ENCODE results near the gene SEMA3A. TPM values are rescaled to one million over a fixed set of nuclear protein-coding genes. Genes with fewer than 3 reads are reported as not detected.
"Not testable (repeated sequence)": the region's sequence is repeated elsewhere in the genome, so short reads cannot be mapped to it uniquely, and the experiment has no call there.

The SEMA3A gene
- total RNA-seq, 1 donor from 2014 or later = not detected

DNA sequence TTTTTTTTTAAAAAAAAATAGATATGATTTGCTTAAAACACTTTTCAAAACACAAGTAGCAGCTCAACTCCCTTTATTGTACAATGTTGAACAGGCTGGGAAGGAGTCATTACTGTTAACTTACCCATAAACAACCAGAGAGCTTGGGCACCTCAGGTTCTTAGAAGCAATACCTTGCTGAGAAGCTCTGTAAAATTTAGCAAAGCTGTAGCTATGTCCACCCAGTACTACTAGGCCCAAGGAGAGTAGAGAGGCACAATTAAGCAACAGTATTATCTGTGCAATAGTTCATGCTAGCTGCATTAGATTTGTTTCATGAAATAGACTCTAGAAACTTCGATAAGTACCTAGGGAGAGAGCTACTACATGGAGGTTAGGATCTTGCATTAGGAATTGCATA, 32.0 kb downstream of the SEMA3A start:
- Mint-ChIP-seq H3K27ac (no peak overlapping the region), H3K9me3 (no peaks in the 10 kb centered on the region), H3K27me3 (ENCODE audit: insufficient read depth) (no peaks in the 10 kb centered on the region), H3K4me1 (ENCODE audit: low read depth) (no peaks in the 10 kb centered on the region), H3K4me3 (no peak overlapping the region), H3K36me3 (ENCODE audit: low read depth) (no peaks in the 10 kb centered on the region)
- no peak for DNase-seq (ENCODE audit: low spot score)
- intact Hi-C loops (cut with micrococcal nuclease) = no loop called here

DNA sequence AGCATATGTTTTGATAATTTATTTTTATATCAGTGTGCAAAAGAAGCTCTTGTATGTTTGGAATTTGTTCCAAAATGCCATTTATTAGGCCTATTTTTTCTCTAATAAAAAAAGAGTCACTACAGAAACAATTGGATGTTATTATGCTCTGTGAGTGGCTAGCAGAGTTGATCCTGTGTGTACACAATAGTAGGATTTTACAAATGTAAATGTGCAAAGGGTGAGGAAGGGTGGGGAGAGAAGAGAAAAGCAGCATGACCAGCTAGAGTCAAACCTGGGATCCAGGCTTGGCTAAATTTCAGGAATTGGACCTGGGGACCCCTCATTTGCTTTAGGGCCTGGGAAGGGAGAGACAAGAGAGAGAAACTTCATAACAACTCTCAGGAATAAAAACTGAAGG, 32.5 kb downstream of the SEMA3A start:
- intact Hi-C loops (cut with micrococcal nuclease) = no loop called here

DNA sequence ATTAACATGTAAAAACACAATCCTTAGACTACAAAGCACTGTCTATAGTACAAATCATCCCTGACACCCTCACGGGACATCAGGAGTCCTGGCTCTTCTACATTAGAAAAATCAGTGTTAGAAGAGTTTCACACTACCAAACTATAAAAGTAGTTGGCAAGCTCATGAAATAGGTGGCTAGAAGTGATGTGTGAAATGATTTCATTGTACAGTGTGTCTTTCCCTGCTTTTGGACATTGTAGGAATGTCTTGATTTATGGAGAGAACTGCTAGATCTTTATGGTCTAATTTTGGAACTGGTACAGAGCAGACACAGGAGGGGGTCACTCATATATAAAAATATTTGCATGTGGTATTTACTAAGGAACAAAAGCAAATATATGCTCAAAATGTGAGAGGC, 33.2 kb downstream of the SEMA3A start:
- H3K27ac Mint-ChIP-seq = no peak overlapping the region

More for the DNA sequence above, 32.5 kb downstream of the SEMA3A start:
- Mint-ChIP-seq H3K36me3 (ENCODE audit: low read depth) (no peaks in the 10 kb centered on the region), H3K4me3 (no peak overlapping the region), H3K27me3 (ENCODE audit: insufficient read depth) (no peaks in the 10 kb centered on the region), H3K9me3 (no peaks in the 10 kb centered on the region), H3K27ac (no peak overlapping the region), H3K4me1 (ENCODE audit: low read depth) (no peaks in the 10 kb centered on the region)
- DNase-seq (ENCODE audit: low spot score) = no peak

DNA sequence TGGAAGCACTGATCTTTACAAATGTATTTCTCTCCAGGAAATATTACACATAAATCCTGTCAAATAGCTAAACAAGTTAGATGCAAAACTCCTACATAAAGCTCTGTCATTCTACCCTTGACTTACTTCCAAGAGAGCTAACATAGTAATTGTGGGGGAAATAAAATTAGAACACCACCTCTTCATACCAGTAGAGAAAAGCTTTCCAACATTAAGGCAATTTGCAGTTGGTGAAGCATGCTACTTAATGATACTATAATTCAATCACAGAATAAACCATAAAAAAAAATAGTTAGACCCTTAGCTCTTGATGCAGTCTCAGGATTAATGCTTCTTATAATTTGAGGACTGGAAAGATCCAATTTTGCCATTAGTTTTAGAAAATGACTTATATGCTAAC, 35.2 kb downstream of the SEMA3A start:
- DNase-seq (ENCODE audit: low spot score) = no peak
- no peaks in the 10 kb centered on the region for H3K27me3 Mint-ChIP-seq (ENCODE audit: insufficient read depth)
- H3K36me3 Mint-ChIP-seq (ENCODE audit: low read depth) = no peaks in the 10 kb centered on the region
- no peak overlapping the region for H3K27ac Mint-ChIP-seq
- H3K4me1 Mint-ChIP-seq (ENCODE audit: low read depth) = no peaks in the 10 kb centered on the region
- no peak overlapping the region for H3K4me3 Mint-ChIP-seq
- intact Hi-C loops (cut with micrococcal nuclease) = no loop called here
- H3K9me3 Mint-ChIP-seq = no peaks in the 10 kb centered on the region

More for the DNA sequence above, 33.2 kb downstream of the SEMA3A start:
- Mint-ChIP-seq H3K9me3 (no peaks in the 10 kb centered on the region), H3K4me1 (ENCODE audit: low read depth) (no peaks in the 10 kb centered on the region), H3K36me3 (ENCODE audit: low read depth) (no peaks in the 10 kb centered on the region), H3K4me3 (no peak overlapping the region), H3K27me3 (ENCODE audit: insufficient read depth) (no peaks in the 10 kb centered on the region)
- intact Hi-C loops (cut with micrococcal nuclease) = no loop called here
- no peak for DNase-seq (ENCODE audit: low spot score)

DNA sequence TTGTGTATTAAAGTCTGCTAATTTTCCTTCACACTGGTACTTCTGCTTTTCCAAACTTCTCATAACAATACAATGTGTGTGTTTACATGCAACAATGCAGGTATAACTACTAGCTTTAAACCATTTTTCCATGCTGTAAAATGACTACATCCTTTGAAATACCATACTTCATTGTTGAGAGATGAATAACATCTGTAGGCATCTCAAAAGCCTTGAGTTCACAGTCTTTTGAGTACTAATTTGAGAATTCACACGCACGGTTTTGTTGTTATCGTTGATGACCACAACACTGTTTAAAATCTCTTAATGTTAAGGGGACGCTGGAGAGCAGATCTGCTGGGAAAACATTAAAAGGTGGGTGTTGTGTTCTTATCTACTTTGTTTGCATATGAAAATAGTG, 37.4 kb downstream of the SEMA3A start:
- intact Hi-C loops (cut with micrococcal nuclease) = no loop called here
- Mint-ChIP-seq H3K9me3 (no peaks in the 10 kb centered on the region), H3K27ac (no peak overlapping the region), H3K36me3 (ENCODE audit: low read depth) (no peaks in the 10 kb centered on the region), H3K27me3 (ENCODE audit: insufficient read depth) (no peaks in the 10 kb centered on the region), H3K4me3 (no peak overlapping the region), H3K4me1 (ENCODE audit: low read depth) (no peaks in the 10 kb centered on the region)
- no peak for DNase-seq (ENCODE audit: low spot score)

DNA sequence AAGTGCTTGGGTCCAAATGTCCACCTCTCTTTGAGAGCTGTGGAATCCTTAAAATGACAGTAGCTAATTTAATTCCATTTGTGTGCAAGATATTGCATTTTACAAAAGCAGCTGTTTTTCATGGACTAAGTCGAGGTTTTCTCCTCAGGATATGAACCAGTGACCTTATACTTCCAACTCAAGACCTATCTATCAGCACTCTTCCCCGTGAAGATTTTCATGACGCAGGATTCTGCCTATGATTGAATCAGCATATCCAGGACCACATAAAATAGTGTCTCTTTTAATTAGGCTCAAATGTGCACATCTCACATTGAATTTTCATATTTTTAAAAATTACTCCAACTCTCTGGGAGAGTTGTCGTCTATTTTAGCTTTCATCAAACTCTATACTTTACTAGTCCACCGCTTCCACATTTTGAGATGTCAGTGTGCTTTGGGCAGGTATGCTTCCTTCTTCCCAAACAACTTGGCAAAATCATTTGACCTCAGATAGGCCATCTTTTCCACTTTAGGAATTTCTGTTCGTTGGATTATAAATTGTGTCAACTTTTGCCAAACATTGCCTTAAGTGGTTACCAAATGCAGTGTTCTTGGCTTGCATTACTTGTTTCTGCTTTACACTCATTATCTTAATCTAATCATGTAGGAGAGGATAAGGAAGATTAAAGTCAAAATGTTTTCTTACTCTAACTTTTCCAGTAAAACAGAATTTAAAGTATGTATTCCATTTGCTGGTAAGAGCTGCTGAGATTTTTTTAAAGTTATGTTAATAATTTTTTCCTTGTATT, 39.4 kb downstream of the SEMA3A start:
- intact Hi-C loops (cut with micrococcal nuclease) = no loop called here
- no peaks in the 10 kb centered on the region for H3K4me1 Mint-ChIP-seq (ENCODE audit: low read depth)
- no peak for DNase-seq (ENCODE audit: low spot score)

DNA sequence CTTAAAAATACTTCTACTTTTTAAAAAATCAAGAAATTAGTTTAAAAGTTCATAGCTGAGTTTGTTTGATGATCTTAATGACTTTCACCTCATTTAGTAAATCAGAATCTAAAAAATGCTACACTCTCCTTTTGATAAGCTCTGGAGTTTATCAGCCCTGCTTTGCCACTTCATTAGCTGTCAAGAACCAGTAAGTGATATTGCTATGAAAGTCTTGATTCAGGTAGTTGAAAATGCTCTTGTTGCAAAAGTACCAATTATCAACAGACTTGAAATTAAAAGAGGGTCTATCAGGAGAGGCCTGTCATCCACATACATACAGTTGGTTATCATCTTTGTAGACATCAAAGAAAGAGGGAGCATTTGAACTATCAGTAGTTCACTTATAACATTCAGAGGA, 41.6 kb downstream of the SEMA3A start:
- Mint-ChIP-seq H3K27me3 (ENCODE audit: insufficient read depth) (peaks cover 5% of the 10 kb centered on the region), H3K4me3 (no peak overlapping the region), H3K9me3 (no peaks in the 10 kb centered on the region), H3K27ac (no peak overlapping the region), H3K36me3 (ENCODE audit: low read depth) (no peaks in the 10 kb centered on the region), H3K4me1 (ENCODE audit: low read depth) (no peaks in the 10 kb centered on the region)
- no peak for DNase-seq (ENCODE audit: low spot score)
- intact Hi-C loops (cut with micrococcal nuclease) = no loop called here

More for the DNA sequence above, 39.4 kb downstream of the SEMA3A start:
- Mint-ChIP-seq H3K27me3 (ENCODE audit: insufficient read depth) (no peaks in the 10 kb centered on the region), H3K36me3 (ENCODE audit: low read depth) (no peaks in the 10 kb centered on the region), H3K4me3 (no peak overlapping the region), H3K27ac (no peak overlapping the region), H3K9me3 (no peaks in the 10 kb centered on the region)

DNA sequence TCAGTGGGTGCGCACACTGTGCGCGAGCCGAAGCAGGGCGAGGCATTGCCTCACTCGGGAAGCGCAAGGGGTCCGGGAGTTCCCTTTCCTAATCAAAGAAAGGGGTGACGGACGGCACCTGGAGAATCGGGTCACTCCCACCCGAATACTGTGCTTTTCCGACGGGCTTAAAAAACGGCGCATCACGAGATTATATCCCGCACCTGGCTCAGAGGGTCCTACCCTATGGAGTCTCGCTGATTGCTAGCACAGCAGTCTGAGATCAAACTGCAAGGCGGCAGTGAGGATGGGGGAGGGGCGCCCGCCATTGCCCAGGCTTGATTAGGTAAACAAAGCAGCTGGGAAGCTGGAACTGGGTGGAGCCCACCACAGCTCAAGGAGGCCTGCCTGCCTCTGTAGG, 44.2 kb downstream of the SEMA3A start:
- H3K27ac Mint-ChIP-seq; H3K27me3 Mint-ChIP-seq (ENCODE audit: insufficient read depth); H3K36me3 Mint-ChIP-seq (ENCODE audit: low read depth); H3K9me3 Mint-ChIP-seq; intact Hi-C loops (cut with micrococcal nuclease); DNase-seq (ENCODE audit: low spot score); H3K4me3 Mint-ChIP-seq; H3K4me1 Mint-ChIP-seq (ENCODE audit: low read depth): not testable (repeated sequence)

DNA sequence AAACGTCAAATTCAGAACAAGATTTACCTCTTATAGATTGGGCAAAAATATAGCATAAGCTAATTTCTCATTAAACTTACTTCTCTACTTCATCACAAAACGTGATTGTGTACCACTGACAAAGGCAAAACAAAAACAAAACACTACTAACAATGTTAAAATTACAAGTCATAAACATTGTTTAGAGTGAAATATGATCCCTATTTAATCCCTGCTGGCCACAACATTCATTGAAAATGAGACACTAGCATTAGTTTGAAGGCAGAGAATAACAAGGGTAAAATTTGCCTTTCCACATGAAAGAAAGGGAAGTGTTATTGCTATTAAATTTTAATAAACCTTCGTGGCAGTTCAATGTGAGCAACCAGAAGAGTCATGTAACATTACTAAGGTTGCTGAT, 45.0 kb downstream of the SEMA3A start:
- no peaks in the 10 kb centered on the region for H3K4me1 Mint-ChIP-seq (ENCODE audit: low read depth)
- peaks cover 5% of the 10 kb centered on the region for H3K27me3 Mint-ChIP-seq (ENCODE audit: insufficient read depth)
- H3K4me3 Mint-ChIP-seq = no peak overlapping the region
- H3K9me3 Mint-ChIP-seq = no peaks in the 10 kb centered on the region
- intact Hi-C loops (cut with micrococcal nuclease) = no loop called here
- H3K36me3 Mint-ChIP-seq (ENCODE audit: low read depth) = no peaks in the 10 kb centered on the region
- no peak for DNase-seq (ENCODE audit: low spot score)
- no peak overlapping the region for H3K27ac Mint-ChIP-seq

GRCh38 chr7:84145892-84146291, 48.7 kb downstream of the SEMA3A start:
- H3K4me1 Mint-ChIP-seq (ENCODE audit: low read depth) = no peaks in the 10 kb centered on the region
- no peak overlapping the region for H3K27ac Mint-ChIP-seq
- H3K27me3 Mint-ChIP-seq (ENCODE audit: insufficient read depth) = peaks cover 5% of the 10 kb centered on the region
- intact Hi-C loops (cut with micrococcal nuclease) = no loop called here
- no peaks in the 10 kb centered on the region for H3K36me3 Mint-ChIP-seq (ENCODE audit: low read depth)
- no peak for DNase-seq (ENCODE audit: low spot score)
- H3K4me3 Mint-ChIP-seq = no peak overlapping the region
- H3K9me3 Mint-ChIP-seq = no peaks in the 10 kb centered on the region

- Mint-ChIP-seq H3K36me3 (ENCODE audit: low read depth) (no peaks in the 10 kb centered on the region), H3K27ac (no peak overlapping the region), H3K9me3 (no peaks in the 10 kb centered on the region), H3K27me3 (ENCODE audit: insufficient read depth) (peaks cover 5% of the 10 kb centered on the region), H3K4me1 (ENCODE audit: low read depth) (no peaks in the 10 kb centered on the region), H3K4me3 (no peak overlapping the region)
- no peak for DNase-seq (ENCODE audit: low spot score)
- intact Hi-C loops (cut with micrococcal nuclease) = no loop called here
Measured at GRCh38 chr7:84144935-84145334, 49.7 kb downstream of the SEMA3A start.

DNA sequence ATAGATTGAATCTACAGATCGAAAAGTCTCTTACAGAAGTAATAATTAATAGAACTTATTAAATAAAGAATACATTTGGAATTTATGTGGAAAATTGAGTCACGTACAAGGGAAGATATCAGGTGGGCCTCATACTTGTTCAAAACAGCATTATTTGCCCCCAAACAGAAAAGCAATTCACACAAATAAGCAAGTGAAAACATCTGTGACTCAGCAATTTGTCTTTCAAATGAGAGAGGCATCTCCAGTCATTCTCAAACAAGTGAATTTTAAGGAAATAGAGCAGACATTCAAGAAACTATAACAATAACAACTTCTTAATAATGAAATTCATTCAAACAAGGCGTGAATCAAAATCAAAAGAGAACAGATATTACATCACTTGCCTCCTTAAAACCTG, 50.1 kb downstream of the SEMA3A start:
- intact Hi-C loops (cut with micrococcal nuclease) = no loop called here
- Mint-ChIP-seq H3K4me1 (ENCODE audit: low read depth) (no peaks in the 10 kb centered on the region), H3K27ac (no peak overlapping the region), H3K4me3 (no peak overlapping the region), H3K27me3 (ENCODE audit: insufficient read depth) (peaks cover 5% of the 10 kb centered on the region), H3K36me3 (ENCODE audit: low read depth) (no peaks in the 10 kb centered on the region), H3K9me3 (no peaks in the 10 kb centered on the region)
- no peak for DNase-seq (ENCODE audit: low spot score)

- H3K9me3 Mint-ChIP-seq = no peaks in the 10 kb centered on the region
- H3K27ac Mint-ChIP-seq = no peak overlapping the region
- no peak for DNase-seq (ENCODE audit: low spot score)
- intact Hi-C loops (cut with micrococcal nuclease) = no loop called here
- H3K27me3 Mint-ChIP-seq (ENCODE audit: insufficient read depth) = no peaks in the 10 kb centered on the region
- H3K4me3 Mint-ChIP-seq = no peak overlapping the region
- H3K36me3 Mint-ChIP-seq (ENCODE audit: low read depth) = no peaks in the 10 kb centered on the region
- H3K4me1 Mint-ChIP-seq (ENCODE audit: low read depth) = no peaks in the 10 kb centered on the region
Measured at GRCh38 chr7:84142726-84143125, 51.9 kb downstream of the SEMA3A start.

Measured in activated T-helper 1 cell treated with anti-CD3 and anti-CD28 coated beads, Interleukin-12 subunit alpha, Interleukin-12 subunit beta, Interleukin-2, Interleukin-4 antibody, amounts not matched to agents 30 ng/mL and 10 ng/mL and 1 ng/mL, durations not matched to agents 14 hours and 24 hours and 36 hours (primary cell).